ENCODE data around the gene ZNF710.

The ZNF710 gene

DNA sequence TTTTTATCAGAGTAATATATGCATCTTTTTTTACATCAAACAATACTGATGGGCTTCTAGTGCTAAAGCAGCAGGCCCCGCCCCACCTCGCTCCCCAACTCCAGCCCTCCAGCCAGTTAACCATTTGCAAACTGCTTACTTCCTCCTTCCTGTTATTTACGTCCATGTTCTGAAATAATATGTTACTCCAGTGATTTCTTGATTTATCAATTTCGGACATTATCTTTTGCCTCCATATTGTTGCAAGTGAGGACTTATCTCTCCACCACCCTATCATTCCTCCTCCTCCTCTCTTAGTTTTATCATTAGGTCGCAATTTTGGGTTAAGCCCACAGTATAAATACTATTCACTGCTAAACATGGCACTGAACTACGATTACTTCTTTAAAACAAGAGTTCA lies 39.5 kb downstream of the ZNF710 start:
- DNase-seq: no peak

DNA sequence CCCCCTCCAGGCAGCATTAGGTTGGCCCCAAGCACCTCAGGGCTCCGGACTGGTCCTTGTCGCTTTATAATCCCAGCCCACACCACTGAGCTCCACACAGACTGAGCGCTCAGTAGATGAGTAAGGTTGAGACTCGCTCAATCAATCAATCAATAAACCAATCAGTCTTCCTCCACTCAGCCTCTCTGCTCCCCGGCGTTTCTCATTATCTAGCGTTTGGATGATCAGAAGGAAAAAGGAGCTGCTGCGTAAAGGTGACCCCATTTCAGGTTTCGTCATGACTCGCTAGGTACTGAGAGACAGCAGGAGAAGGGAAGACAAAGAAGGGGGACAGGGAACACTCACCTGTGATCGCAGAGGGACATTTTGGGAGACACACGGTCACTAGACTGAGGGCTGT lies 41.2 kb downstream of the ZNF710 start:
- DNase-seq: no peak

DNA sequence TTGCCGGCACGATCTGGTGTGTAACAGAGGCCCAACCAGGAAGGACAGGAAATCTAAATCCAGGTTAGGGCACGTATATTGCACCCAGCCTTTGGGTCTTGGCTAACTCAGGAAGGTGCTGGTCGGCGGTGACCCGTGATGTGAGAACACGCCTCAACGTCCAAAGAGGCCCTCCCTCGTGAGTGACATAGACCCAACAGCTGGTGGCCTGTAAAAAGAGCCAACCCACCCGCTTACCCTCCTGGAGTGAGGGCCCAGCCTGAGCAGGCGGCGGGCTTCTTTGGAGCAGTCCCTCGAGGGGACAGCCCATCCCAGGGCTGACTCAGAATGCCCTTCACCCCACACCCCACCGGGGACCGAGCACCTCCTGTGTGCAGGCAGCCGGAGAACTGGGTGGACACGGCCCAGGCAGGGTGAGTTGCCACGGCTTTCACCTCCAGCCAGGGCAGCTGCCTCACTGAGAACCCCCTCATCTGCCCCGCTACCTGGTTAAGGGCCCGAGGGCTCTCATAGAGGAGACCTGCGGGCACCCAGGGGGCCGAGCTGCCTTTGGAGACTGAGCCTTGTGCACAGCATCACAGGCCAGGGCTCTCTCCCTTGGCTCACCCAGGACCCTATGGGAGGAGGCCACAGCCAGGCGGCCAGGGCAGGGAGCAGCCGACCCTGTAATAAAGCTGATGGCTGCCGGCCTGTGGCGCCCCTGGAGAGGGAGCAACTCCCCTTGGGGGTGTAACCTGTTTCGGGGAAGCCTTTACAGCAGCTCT lies 41.8 kb downstream of the ZNF710 start:
- no peak for DNase-seq

DNA sequence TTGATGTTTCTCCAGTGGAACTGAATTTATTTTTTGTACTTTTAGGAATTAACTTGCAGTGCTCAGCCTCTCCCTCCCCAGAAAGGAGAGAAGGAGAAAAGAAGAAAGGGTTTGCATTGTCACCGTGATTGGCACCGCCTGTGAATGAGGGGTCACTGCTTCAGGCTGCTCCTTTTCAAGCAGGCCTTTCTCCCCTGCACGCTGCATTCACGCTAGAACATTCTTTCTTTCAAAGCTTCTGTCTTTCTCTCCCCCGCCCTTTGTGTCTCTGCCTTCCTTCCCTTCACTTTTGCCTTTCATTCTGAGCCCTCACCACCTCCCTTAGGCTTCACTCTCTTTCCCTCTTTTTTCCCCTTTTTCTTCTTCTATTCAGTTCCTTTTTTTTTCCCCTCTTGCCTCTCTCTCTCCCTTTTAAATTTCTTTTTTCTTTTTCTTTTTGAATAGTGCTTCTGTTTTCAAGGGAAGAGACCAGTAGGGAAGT lies 42.4 kb downstream of the ZNF710 start:
- no peak for DNase-seq

DNA sequence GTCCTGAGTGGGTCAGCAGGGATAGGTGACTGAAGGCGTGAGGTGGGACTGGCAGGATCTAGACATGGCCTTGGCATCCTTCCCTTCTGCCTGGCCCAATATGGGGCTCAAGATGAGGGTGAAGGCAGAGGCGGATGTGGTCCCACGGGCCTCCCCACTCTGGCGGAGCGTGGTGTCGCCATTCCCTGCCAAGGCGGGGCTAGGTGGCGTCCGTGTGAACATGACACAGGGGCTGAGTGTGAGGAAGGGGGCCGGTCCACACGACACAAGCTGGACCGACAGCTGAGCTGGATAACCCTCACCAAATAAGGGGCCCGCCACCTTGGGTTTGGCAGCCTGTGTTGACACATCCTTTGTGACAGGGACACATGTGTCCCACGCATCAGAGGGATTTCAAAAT lies 43.1 kb downstream of the ZNF710 start:
- no peak for DNase-seq

DNA sequence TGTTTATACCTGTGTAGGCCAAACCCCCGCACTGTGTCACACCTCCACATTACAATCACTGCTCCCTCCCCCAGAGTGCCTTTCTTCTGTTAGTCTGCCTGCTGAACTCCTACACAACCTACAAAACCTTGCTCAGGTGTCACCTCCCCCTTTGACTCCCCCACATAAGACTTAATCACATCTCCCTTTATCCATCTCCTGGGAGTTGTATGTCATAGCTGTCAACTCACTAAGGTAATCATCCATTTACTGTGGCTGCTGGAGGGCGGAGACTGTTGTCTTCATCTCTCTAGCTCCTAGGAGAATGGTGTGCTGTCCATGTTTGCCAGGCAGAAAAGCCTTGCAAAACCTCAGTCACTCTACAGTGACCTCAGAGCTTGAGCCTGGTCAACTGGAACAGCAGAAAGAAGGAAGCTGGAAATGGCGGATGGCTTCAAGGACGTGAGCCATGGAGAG lies 43.8 kb downstream of the ZNF710 start:
- no peak for DNase-seq

DNA sequence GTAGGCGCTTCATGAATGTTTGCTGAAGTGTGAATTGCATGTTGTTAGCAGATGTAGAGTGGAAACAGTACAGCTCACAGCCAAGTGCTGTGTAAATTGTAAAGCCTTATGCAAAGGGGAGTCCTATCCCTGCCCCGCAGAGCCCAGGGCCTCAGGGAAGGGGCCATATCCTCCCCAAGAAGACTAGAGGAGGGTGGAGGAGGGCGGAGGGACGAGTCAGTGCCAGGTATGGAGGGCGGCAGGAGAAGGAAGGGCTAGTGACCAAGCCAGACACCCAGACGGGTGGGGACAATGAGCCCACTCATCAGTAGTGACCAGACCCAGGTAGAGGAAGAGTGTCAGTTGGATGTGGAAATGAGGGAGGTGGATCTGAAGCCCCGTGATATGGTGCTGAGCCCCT lies 45.2 kb downstream of the ZNF710 start:
- DNase-seq: no peak

DNA sequence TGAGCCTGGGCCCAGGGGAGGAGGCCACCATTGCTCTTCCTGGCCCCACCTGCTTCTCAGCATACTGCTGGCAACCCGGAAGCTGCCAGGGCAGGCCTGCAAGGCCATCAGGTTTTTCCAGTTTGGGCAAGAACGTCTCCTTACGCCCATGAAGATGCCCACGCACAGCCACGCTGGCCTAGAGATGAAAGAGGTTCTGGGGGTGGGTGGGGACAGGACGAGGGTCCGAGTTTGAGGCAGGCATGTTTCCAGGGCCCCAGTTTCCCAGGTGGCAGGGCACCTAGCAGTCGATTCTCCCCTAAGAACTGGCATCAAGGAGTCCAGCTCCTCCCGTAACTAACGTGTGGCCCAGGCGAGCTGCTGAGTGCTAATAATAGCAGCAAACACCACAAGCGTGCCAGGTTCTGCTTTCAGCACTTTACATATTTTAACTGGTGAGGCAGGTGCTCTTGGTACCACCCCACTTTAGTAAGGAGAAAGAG lies 45.8 kb downstream of the ZNF710 start:
- no peak for DNase-seq

DNA sequence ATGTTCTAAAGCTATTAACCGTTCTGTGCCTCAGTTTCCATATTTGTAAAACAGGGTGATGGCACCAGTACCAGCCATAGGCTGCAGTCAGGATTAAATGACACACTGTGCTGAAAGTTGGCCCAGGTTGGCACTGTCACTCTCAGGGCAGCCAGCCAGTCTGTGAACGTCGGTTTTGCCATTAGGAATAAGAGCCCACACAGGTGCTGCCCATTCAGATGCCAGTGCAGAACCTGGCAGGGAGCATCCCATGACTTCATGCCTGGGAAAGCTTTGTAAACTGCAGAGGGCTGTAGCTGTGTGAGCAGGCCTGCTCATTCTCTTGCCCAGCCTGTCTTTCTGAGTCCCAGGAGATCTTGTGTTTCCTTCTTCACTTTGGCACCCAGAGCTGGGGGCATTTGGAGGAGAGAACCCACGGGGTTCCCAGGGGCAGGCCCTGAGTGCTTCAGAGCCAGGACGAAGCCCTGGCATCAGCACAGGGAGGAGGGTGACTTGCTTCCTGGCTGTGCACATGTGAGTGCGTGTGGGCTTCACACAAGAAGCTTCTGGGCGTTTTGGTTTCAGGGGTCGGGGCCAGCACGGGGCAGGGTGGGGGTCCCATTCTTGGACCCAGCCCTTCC lies 46.9 kb downstream of the ZNF710 start:
- no peak for DNase-seq

DNA sequence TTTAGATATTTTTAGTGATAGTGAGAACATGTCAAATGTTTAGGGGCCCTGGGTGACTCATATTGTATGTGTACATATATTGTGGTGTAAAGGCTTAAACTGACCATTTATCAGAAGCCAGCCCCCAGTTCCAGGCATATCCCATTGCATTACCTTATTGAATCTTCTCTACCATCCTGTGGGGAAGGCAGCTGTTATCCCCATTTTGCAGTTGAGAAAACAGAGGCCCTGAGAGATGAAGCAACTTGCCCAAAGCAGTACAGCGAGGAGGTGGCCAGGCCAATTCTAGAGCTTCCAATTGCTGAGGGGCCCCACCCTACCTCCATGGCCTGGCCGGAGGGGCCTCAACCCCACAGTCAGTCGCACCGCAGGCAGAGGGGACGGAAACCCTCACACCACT lies 47.9 kb downstream of the ZNF710 start:
- no peak for DNase-seq

DNA sequence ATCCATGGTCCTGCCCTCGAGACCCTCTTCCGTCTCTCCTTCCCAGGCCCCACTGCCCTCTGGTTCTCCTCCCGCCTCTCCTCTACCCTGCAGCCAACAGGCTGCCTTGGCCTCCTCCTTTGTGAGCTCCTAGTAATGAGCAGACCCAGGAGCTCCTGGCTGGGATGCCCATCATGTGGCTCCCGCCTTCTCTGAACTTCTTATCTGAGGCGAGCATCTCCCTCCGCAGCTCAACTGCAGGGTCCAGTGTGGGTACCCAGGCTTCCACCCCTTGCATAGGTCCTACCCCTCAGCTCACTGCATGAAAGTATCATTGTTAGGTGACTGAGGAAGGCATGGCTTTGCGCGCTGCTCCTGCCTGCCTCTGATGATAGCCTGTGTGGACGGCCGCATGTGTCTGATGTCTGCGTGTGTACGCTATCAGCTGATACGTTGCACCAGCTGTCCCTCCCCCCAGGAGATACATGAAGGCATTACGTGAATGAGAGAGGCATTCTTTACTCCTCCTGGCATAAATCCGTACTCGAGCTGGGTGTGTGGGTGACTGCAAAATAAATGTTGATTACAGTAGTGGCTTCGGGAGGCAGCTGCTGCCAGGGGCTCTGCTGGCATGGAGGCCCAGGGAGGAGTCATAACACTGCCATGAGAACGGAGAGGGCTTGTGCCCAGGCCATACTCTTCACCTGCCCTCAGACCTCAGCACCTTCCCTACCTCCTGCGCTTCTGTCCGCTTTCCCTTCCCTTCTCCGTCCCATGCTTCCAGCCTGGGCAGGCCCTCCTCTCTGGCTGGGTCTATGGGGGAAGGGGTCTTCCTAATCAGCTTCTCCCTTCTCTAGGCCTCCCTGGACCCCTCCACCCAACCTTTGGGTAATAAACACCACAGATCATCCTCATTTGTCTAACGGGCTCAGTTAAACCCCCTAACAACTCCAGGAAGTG lies 48.8 kb downstream of the ZNF710 start:
- DNase-seq: no peak

DNA sequence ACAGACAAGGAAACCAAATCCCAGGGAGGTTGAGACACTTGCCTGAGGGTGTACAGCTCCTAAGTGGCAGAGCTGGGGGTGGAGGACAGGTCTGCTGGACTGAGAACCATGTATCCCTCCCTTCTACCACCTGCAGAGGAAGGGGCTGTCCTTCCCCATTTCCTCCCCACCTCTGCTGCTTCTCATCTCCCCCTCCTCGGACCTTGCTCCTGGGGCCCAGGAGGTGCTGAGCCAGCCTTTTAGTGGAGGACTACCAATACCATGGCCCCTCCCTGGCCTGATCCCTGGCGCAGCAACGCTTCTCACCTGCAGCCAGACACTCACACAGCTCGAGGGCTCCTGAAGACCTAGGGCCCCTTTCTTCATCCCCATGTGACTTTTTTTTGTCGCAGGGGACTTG lies 50.8 kb downstream of the ZNF710 start:
- DNase-seq: no peak

DNA sequence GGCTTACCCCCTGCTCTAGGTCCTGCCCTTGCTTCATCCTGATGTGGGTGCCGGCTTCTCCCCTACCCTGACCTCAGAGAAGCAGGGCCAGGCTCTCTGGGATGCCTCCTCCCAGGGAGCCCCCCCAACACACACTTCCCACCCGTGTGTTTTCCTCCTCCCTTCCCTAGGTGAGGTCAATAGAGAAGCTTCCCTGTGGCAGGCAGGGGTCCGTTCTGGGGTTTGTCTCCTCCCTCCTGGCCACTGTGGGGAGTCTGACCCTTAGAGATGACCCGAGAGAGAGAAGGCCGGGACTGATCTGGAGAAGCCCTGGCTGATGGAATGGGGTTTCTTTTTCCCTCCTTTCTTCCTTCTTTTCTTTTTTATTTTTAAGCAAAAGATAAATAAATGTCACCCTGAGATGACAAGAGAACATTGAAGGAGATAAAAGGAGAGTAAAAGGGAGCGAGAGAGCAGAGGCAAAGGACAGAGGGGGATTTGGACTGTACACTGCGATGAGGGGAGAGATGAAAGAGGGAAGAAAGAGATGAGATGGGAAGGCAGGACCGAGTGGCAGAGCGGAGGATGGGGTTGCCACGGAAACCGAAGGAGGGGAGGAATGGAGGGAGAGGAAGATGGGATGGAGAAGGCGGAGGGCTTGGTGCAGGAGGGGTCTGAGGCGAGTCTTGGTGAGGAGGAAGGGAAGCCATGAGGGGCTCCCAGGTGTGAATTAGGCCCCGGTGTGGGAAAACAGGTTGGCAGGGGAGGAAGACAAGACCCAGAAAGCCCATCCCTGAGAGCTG lies 52.8 kb downstream of the ZNF710 start:
- DNase-seq: no peak

DNA sequence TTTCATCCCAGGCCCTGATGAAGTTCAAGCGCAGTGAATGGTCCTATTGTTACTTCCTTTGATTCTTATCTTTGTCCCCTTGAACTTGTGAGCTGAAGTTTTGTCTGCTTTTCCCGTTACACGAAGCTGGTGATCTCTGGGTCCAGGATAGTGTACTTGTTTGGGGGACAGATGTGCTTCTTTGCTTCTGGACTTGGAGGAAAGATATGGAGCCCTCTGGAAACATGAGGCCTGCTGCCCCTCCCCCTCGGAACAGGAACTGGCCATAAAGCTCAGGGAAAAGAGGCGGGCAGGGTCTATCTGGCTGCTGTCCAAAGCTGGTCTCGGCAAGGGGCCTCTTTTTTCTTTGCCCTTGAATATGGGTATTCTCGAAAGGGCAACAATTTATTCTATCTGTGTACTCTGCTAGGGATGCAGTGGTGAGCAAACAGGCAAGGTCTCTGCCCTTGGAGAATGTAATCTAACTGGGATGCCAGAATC lies 53.5 kb downstream of the ZNF710 start:
- no peak for DNase-seq

DNA sequence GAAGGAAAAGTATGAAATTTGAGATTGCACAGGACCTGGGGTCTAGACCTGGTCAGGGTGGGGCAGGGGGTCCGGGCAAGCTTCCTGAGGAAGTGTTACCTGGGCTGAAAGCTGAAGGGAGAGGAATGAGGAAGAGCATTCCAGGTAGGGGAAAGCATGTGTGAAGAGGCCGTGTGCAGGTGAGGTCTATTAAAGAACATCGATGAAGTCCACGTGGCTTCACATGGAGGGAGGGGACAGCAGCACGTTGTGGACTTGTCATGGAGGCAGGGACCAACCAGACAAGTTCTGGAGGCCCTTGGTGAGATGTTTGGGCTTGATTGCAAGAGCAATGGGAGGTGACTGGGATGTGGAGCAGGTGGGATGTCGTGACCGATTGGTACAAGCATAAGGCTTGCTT lies 54.1 kb downstream of the ZNF710 start:
- no peak for DNase-seq

DNA sequence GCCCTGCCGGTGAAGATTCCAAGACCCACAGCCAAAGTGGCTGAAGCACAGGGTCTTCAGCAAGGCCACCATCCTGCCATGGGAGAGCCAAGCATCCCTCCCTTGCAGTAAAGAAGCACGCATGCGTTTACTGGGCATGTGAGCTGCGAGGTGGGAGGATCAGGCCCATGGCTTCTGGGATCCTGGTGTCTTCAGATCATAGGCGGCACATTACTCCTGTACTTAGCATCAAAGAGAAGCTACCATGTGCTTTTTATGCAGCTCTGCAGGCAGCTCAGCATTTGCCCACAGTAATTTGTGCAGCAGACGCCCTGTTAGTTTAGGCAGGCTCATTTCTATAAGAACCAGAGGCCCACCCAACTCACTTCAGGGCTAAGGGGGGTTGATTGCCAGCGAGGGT lies 55.4 kb downstream of the ZNF710 start:
- DNase-seq: no peak

DNA sequence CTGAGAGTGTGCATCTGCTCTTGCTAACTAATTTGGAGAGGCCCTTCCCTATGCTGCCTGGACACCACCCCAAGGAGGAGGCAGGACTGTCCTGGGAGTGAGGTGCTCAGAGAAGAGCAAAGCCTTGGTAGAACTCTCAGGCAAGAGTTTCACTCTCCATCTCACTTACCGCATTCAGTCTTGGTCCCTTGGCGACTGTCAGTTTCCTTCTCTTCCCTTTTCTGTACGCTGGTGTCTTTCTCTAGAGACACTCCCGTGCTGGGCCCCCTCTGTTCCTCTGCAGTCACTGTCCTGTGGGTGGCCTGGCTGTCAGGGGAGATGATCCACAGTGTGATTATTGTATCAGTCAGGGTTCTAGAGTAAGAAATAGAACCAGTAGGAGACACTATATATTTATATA lies 57.2 kb downstream of the ZNF710 start:
- no peak for DNase-seq

DNA sequence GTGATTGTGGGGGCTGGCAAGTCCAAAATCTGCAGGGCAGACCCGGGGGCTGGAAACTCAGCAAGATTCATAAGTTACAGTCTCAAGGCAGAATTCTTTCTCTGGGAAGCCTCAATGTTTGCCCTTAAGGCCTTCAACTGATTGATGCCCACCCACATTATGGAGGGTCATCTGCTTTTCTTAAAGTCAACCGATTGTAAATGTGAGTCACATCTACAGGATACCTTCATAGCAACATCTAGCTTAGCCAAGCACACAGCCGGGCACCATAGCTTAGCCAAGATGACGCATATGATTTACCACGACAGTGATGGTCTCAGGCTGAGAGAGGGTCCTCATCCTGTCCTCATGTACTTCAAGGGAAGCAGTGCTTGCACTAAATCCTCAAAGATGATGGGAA lies 57.7 kb downstream of the ZNF710 start:
- DNase-seq: no peak

DNA sequence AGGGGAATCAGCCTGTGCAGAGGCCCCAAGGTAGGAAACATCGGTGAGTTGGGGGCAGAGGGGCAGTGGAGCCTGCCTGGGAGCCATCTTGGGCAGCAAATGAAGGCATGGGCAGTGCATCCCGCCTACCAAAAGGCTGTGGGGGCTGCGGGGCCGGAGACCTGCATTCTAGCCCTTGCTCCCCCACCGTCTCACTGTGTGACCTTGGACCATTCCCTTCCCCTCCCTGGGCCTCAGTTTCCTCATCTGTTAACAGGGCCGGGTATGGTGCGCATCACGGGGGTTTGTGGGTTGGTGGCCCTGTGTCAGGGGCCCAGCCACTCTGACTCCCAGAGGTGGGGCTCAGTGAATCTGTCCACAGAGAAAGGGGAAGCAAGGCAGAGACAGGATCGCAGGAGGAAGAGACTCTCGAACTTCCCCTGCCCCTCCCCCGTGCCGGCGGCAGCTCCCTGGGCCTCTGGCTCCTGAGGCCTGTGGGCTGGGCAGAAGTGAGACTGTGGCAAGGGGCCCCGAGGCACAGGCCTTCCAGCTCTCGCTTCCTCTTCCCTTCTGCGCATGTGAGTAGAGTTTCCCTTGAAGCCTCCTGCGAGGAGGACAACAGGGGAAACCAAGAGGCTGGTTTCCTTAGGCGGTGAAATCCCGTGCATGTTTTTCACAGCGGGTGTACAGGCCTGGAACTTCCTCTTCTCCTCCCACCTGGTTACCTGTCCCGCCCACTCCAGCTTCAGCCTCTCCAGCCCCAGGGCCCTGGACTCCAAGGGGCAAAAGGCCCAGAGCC lies 58.3 kb downstream of the ZNF710 start:
- DNase-seq: peak; percentile 36

DNA sequence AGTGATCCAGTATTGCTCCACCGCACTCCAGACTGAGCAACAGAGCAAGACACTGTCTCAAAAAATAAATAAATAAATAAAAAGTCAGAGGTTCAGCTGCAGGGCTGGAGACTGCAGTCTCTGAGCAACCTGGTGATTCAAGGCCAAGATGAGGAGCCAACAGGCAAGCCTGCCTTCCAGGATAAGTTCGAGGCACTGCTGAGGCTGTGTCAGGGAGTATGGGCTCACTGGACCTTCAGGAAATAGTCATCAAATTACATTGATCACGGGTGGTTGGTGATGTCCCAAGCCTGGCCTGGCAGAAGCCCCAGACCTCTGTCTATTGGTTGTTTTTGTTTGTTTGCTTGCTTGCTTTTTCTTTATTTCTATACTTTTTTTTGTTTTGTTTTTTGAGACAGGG lies 59.7 kb downstream of the ZNF710 start:
- no peak for DNase-seq

DNA sequence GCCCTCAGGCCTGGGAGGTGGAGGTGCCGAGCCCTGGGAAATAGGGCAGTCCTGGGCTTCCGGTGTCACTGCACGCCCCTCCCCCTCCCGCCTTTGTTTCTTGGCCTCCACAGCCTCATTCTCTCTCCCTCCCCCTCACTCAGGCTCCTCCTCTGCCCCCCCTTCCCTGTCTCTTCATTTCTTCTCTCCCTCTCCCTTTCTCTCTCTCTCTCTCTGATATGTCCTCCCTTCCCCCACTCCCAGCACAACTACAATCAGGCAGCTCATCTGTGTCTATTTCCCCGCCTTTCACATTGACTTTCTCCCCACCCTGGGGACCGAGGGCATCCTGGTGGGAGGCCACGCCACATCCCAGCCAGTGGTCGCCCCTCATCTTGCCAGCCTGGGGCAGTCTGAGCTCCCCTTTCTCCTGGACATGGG lies 60.9 kb downstream of the ZNF710 start:
- no peak for DNase-seq
